CD4-positive, alpha-beta T cell (primary cell): ENCODE data around the gene ATG7. TPM values are rescaled to one million over a fixed set of nuclear protein-coding genes. Genes with fewer than 3 reads are reported as not detected.
"Not testable (repeated sequence)": the region's sequence is repeated elsewhere in the genome, so short reads cannot be mapped to it uniquely, and the experiment has no call there.

Experiments used
- ATAC-seq: fragments of 200-7000 bp; cut with Tn5 transposase; one replicate; pipeline ENCODE4 v1.10.0; 2022; ENCODE audit warnings: mild to moderate bottlenecking; ENCODE audit not compliant: poor library complexity
- CTCF ChIA-PET: fragments of 350-600 bp; sonication (Branson Sonifier 250); formaldehyde crosslinking; loops from one replicate; lab custom pipeline; 2021; ENCODE audit warnings: antibody characterized with exemption, inconsistent platforms; lab: Charles Lee
- POLR2A ChIA-PET: fragments of 350-600 bp; sonication (Branson Sonifier 250); formaldehyde crosslinking; loops from one replicate; lab custom pipeline; 2021; ENCODE audit warnings: antibody characterized with exemption, inconsistent platforms; lab: Charles Lee
- DNase-seq, 14 experiments: peaks; one replicate each; pipeline ENCODE4 v3.0.0-alpha.2; 2013 to 2020; ENCODE audit warnings: mixed read lengths in 2 of 14
- H3K27ac ChIP-seq, 2 donors: one replicate each; pipeline versions ENCODE4 v1.5.1 to v1.7.0; 2013; ENCODE audit warnings: low read length in 2 of 2, low read depth in 1 of 2, mild to moderate bottlenecking in 1 of 2
- H3K27me3 ChIP-seq, 2 experiments: 1 replicate in 1 of 2; 2 replicates in 1 of 2; pipeline versions ENCODE4 v1.6.1 to v1.7.0; 2013; ENCODE audit warnings: low read length in 2 of 2, control low read depth in 1 of 2, mild to moderate bottlenecking in 1 of 2, moderate library complexity in 1 of 2; ENCODE audit not compliant: insufficient read depth in 2 of 2, control insufficient read depth in 1 of 2
- H3K36me3 ChIP-seq: one replicate; pipeline ENCODE4 v1.6.1; 2013; ENCODE audit warnings: low read length, control low read depth; ENCODE audit not compliant: insufficient read depth
- H3K4me1 ChIP-seq: one replicate; pipeline ENCODE4 v1.6.1; 2013; ENCODE audit warnings: low read length, control low read depth; ENCODE audit not compliant: insufficient read depth
- H3K4me3 ChIP-seq: one replicate; pipeline ENCODE4 v1.5.1; 2013; ENCODE audit warnings: mild to moderate bottlenecking, low read length, moderate library complexity
- H3K9me3 ChIP-seq, 2 experiments: 1 replicate in 1 of 2; 2 replicates in 1 of 2; pipeline versions ENCODE4 v1.6.1 to v1.7.0; 2013; ENCODE audit warnings: low read length in 2 of 2, mild to moderate bottlenecking in 2 of 2, control low read depth in 1 of 2, moderate library complexity in 1 of 2; ENCODE audit not compliant: control insufficient read depth in 1 of 2, insufficient read depth in 1 of 2
- H3K27ac Mint-ChIP-seq: one replicate; pipeline ENCODE4 v1.8.0; 2020; ENCODE audit warnings: mixed read lengths
- H3K27me3 Mint-ChIP-seq: one replicate; pipeline ENCODE4 v1.8.0; 2021; ENCODE audit warnings: mixed read lengths
- H3K36me3 Mint-ChIP-seq: one replicate; pipeline ENCODE4 v1.8.0; 2021; ENCODE audit warnings: low read depth, mixed read lengths
- H3K4me1 Mint-ChIP-seq: one replicate; pipeline ENCODE4 v1.8.0; 2021; ENCODE audit warnings: low read depth, mixed read lengths
- H3K4me3 Mint-ChIP-seq: one replicate; pipeline ENCODE4 v1.8.0; 2020; ENCODE audit warnings: mild to moderate bottlenecking, mixed read lengths
- H3K9me3 Mint-ChIP-seq: one replicate; pipeline ENCODE4 v1.8.0; 2020; ENCODE audit warnings: mixed read lengths
- intact Hi-C, 2 experiments: fragments of 100-400 bp; cut with DNase I in 1 of 2; cut with micrococcal nuclease in 1 of 2; formaldehyde crosslinking; loops; one replicate each; pipeline versions ENCODE4 v1.15.1 to v1.9.0; 2023 to 2025; cut with DNase I, micrococcal nuclease
- total RNA-seq, 174 experiments: library from RNA in 2 of 174; stranded (reverse) in 2 of 174; gene quantifications; one replicate each; pipeline ENCODE4 v1.2.3 and lab custom pipeline; 2021 to 2026
- TF ChIP-seq, protein P1 (sequence below): fragments of 200-600 bp; IDR thresholded peaks from one replicate; pipeline ENCODE4 v1.8.0; 2022; ENCODE audit warnings: antibody characterized with exemption, mild to moderate bottlenecking

The ATG7 gene
- total RNA-seq, 2 experiments from 2014 or later = 21.4 to 25.7 TPM

DNA sequence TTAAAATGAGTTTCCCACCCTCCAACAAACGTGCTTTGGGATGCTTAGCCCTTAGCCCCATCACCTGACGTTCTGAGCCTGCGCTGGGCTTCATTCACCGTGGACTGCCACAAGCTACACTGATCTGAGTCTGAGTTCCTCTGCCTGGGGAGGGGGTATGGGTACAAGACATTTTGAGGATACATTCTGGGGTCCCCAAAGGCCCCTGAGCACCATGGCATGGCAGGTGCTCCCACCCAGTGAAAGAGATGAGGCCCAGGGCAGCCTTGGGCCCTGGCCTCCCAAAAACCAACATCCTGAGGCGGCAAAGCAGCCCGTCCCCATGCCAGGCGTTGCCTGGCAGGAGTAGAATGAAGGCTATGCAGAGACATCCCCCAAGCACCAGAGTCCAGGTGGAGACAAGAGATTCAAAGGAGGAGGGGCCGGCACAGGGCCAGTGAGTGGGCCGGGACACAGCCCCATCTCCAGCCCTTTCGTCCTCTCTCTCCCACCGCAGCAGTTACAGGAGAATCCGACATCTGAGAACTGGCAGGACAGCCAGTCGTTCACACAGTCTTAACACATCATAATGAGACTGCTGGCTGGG, 297.1 kb downstream of the ATG7 start:
- peaks cover 46% of the 10 kb centered on the region for H3K36me3 ChIP-seq
- Mint-ChIP-seq H3K9me3 (no peaks in the 10 kb centered on the region), H3K36me3 (peaks cover 38% of the 10 kb centered on the region), H3K27ac (peak overlapping the region; percentile 42), H3K27me3 (no peaks in the 10 kb centered on the region), H3K4me3 (no peak overlapping the region), H3K4me1 (no peaks in the 10 kb centered on the region)
- no peaks in the 10 kb centered on the region for H3K9me3 ChIP-seq
- no peak for ATAC-seq
- H3K27ac ChIP-seq = no peak overlapping the region
- ChIA-PET CTCF (no interaction called here), POLR2A (no interaction called here)
- TF ChIP-seq, protein P1, sequence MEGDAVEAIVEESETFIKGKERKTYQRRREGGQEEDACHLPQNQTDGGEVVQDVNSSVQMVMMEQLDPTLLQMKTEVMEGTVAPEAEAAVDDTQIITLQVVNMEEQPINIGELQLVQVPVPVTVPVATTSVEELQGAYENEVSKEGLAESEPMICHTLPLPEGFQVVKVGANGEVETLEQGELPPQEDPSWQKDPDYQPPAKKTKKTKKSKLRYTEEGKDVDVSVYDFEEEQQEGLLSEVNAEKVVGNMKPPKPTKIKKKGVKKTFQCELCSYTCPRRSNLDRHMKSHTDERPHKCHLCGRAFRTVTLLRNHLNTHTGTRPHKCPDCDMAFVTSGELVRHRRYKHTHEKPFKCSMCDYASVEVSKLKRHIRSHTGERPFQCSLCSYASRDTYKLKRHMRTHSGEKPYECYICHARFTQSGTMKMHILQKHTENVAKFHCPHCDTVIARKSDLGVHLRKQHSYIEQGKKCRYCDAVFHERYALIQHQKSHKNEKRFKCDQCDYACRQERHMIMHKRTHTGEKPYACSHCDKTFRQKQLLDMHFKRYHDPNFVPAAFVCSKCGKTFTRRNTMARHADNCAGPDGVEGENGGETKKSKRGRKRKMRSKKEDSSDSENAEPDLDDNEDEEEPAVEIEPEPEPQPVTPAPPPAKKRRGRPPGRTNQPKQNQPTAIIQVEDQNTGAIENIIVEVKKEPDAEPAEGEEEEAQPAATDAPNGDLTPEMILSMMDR = no peak
- no peak overlapping the region for H3K4me3 ChIP-seq
- intact Hi-C loops = no loop called here
- no peaks in the 10 kb centered on the region for H3K27me3 ChIP-seq
- no peak for DNase-seq
- no peaks in the 10 kb centered on the region for H3K4me1 ChIP-seq

DNA sequence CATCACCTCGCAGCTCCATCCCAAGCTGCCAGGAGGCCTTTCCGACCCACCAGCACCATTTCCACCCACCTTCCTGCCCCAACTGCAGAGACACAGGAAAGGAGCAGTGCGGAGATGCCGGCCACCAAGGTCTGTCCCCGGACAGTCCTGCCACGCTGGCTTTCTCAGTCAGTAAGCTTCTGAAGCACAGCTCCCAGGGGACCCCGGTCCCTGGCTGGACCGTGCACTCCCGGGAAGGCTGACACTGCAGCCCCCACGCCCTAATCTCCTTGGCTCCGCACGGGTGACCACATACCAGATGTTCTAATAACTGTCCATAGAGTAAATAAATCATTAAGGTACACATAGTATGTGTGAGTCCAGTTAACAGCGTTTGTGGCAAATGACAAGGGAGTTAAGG, 298.1 kb downstream of the ATG7 start:
- ChIA-PET CTCF (no interaction called here), POLR2A (no interaction called here)
- no peak overlapping the region for H3K27ac Mint-ChIP-seq
- no peaks in the 10 kb centered on the region for H3K4me1 Mint-ChIP-seq
- no peaks in the 10 kb centered on the region for H3K27me3 Mint-ChIP-seq
- Histone ChIP-seq H3K27ac (no peak overlapping the region), H3K4me1 (no peaks in the 10 kb centered on the region), H3K9me3 (no peaks in the 10 kb centered on the region), H3K4me3 (no peak overlapping the region), H3K36me3 (peaks cover 48% of the 10 kb centered on the region), H3K27me3 (no peaks in the 10 kb centered on the region)
- ATAC-seq = no peak
- no peak for DNase-seq
- H3K9me3 Mint-ChIP-seq = no peaks in the 10 kb centered on the region
- intact Hi-C loops = no loop called here
- H3K36me3 Mint-ChIP-seq = peaks cover 37% of the 10 kb centered on the region
- H3K4me3 Mint-ChIP-seq = no peak overlapping the region
- TF ChIP-seq, protein P1 = no peak

DNA sequence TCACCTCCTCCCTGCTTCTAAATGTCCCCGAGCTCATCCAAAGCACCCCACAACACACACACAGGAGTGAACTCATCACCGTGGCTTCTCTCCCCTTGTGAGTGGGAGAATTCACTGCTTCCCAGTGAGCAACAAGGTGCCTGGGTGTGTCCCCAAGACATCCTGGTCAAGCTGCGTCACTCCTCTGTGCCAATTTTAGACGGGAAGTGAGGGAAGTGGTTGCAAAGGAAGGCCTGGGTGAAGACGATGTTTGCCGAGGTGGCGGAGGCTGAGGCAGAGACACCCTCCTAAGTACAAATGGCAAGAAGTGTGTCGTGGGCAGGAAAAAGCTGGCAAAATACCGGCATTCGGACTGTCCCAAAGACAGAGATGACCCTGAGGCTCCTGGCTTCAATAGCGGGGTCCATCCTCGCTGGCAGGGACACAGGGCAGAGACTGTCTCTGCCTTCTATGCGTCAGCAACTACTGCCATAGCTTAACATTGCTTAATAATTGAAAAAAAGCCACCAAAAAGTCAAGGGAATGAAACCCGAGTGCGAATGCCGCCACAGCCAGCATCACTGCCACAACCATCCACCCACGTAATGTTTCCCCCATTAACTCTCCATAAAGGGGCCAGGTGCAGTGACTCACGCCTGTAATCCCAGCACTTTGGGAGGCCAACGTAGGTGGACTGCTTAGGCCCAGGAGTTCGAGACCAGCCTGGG, 298.7 kb downstream of the ATG7 start:
- intact Hi-C loops = no loop called here
- Histone ChIP-seq H3K9me3 (no peaks in the 10 kb centered on the region), H3K4me1 (no peaks in the 10 kb centered on the region), H3K36me3 (peaks cover 47% of the 10 kb centered on the region), H3K4me3 (no peak overlapping the region), H3K27ac (no peak overlapping the region), H3K27me3 (no peaks in the 10 kb centered on the region)
- POLR2A ChIA-PET = no interaction called here
- CTCF ChIA-PET = no interaction called here
- Mint-ChIP-seq H3K27me3 (no peaks in the 10 kb centered on the region), H3K4me1 (no peaks in the 10 kb centered on the region), H3K27ac (peak overlapping the region; percentile 53), H3K4me3 (no peak overlapping the region), H3K36me3 (peaks cover 32% of the 10 kb centered on the region), H3K9me3 (no peaks in the 10 kb centered on the region)
- TF ChIP-seq, protein P1 = no peak
- no peak for ATAC-seq
- peak in 3 of 14 experiments; percentile 3 to 34 (median 15) for DNase-seq

DNA sequence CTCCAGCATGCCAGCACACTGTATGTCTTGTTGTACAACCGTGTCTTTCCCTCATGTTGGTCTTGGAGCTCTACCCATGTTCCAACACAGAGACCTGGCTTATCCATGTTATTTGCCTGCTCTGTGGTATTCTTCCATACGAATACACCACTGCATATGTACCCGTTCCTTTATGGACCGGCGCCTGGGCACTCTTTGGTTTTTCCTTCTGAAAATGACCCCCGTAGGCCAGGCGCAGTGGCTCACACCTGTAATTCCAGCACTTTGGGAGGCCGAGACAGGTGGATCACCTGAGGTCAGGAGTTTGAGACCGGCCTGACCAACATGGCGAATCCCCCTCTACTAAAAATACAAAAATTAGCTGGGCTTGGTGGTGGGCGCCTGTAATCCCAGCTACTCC, 300.5 kb downstream of the ATG7 start:
- H3K27ac ChIP-seq, DNase-seq, H3K4me1 Mint-ChIP-seq, H3K4me1 ChIP-seq, H3K27me3 Mint-ChIP-seq, ATAC-seq, intact Hi-C loops, POLR2A ChIA-PET, H3K9me3 Mint-ChIP-seq, CTCF ChIA-PET, H3K4me3 ChIP-seq, H3K9me3 ChIP-seq, H3K4me3 Mint-ChIP-seq, H3K27me3 ChIP-seq: not testable (repeated sequence)
- peaks cover 17% of the 10 kb centered on the region for H3K36me3 Mint-ChIP-seq
- H3K27ac Mint-ChIP-seq = peak overlapping the region; percentile 34
- H3K36me3 ChIP-seq = peaks cover 37% of the 10 kb centered on the region
